ENCODE measurements around the gene TGFBR3L. TPM values are rescaled to one million over a fixed set of nuclear protein-coding genes. Genes with fewer than 3 reads are reported as not detected.

The TGFBR3L gene
- not detected in 2 replicates for total RNA-seq (2012; rRNA removed)
- polyA plus RNA-seq (2012; rRNA removed): 0.94 and 2.2 TPM in 2 replicates
- 3.5 and 4.4 TPM in 2 replicates for polyA plus RNA-seq (2012; cell fraction: cytosol; rRNA removed)
- 1.9 and 3.1 TPM in 2 replicates for polyA plus RNA-seq (2012; cell fraction: nucleus; rRNA removed; ENCODE audit: low replicate concordance)
- Bru-seq, nascent RNA: percentile 19 among the genes with signal in this experiment
- BruChase-seq, experiment 1, labeled RNA remaining after a 6-hour chase: percentile 38 among the genes with signal in this experiment
- percentile 25 among the genes with signal in this experiment for BruChase-seq, experiment 2, labeled RNA remaining after a 2-hour chase
- long read RNA-seq, partial matches to known transcripts: 8 of 10 reads
- long read RNA-seq, other reads (novel, unspliced or antisense): 1 of 10 reads

GRCh38 chr19:7914598-7915045 is at the start of gene TGFBR3L:
Gene TGFBR3L, plus strand, starts transcription at chr19:7914830.
- intact Hi-C loops (cut with micrococcal nuclease): no loop called here
- no peak within 1 kb of the TSS for H3K18ac ChIP-seq (ENCODE audit: low read depth, low read length)
- no peak within 1 kb of the TSS for H3K4me3 ChIP-seq (ENCODE audit: insufficient read depth, low read depth, low read length)
- dilution Hi-C loops (cut with HindIII; ENCODE audit: low sequenced_read_pairs, unreplicated experiment): no loop called here
- no peak within 1 kb of the TSS for H2BK5ac ChIP-seq (ENCODE audit: low read depth, low read length, poor library complexity, severe bottlenecking)
- no peak within 1 kb of the TSS for H3K9ac ChIP-seq (ENCODE audit: low read depth, low read length)
- H3K14ac ChIP-seq (replicated peaks; ENCODE audit: low read depth, low read length): no peak within 1 kb of the TSS
- ChIA-PET CTCF (no interaction called here), POLR2A (ENCODE audit: unreplicated experiment) (no interaction called here)
- peaks cover 11% of the 10 kb centered on the region for H3K27me3 ChIP-seq (ENCODE audit: control insufficient read depth, insufficient read depth, low read length)
- no peak within 1 kb of the TSS for H2BK15ac ChIP-seq (ENCODE audit: low read depth, low read length)
- no peak within 1 kb of the TSS for H3K27ac ChIP-seq (ENCODE audit: insufficient read depth, low read length)
- H3K56ac ChIP-seq (ENCODE audit: extremely low read depth, insufficient read depth, low read length): no peak within 1 kb of the TSS
- H3K23ac ChIP-seq (ENCODE audit: low read depth, low read length): no peak within 1 kb of the TSS
- H3K36me3 ChIP-seq (ENCODE audit: control insufficient read depth, insufficient read depth, low read length): peaks cover 25% of the 10 kb centered on the region
- ATAC-seq (ENCODE audit: low read depth) (no peak), DNase-seq (no peak)
- H2AK9ac ChIP-seq (replicated peaks; ENCODE audit: low read depth, low read length, poor library complexity): peak within 1 kb of the TSS; percentile 89
- peaks cover 2% of the 10 kb centered on the region for H3K9me1 ChIP-seq (ENCODE audit: insufficient read depth, low read length)
- H3K79me1 ChIP-seq (ENCODE audit: low read depth in 1 of 2, low read length in 2 of 2): peaks cover 0 to 6% of the 10 kb centered on the region in 2 experiments; a peak in 2 of 4 replicates
- H3K4me2 ChIP-seq (ENCODE audit: low read depth, low read length): no peak within 1 kb of the TSS; the same call in 1 of the 2 replicates
- no TSS peak for BruUV-seq (replicated peaks)
- no peak within 1 kb of the TSS; the same call in none of the 2 replicates for H2AK5ac ChIP-seq (ENCODE audit: low read depth, low read length)
- H4K5ac ChIP-seq (ENCODE audit: low read depth, low read length): no peak within 1 kb of the TSS
- H4K91ac ChIP-seq (ENCODE audit: insufficient read depth, low read depth, low read length): no peak within 1 kb of the TSS
- in situ Hi-C loops (cut with MboI; ENCODE audit: low sequenced_read_pairs): no loop called here
- no peaks in the 10 kb centered on the region; the same call in 1 of the 2 replicates for H4K20me1 ChIP-seq (ENCODE audit: insufficient read depth, low read length)
- H2AFZ ChIP-seq (replicated peaks; ENCODE audit: low read length, poor library complexity): peak within 1 kb of the TSS; percentile 90
- peaks cover 11% of the 10 kb centered on the region for H3K4me1 ChIP-seq (ENCODE audit: control insufficient read depth, insufficient read depth, low read length)
- no peaks in the 10 kb centered on the region for H3K9me3 ChIP-seq (ENCODE audit: control insufficient read depth, insufficient read depth, low read length)
- H2BK20ac ChIP-seq (ENCODE audit: low read depth, low read length): no peak within 1 kb of the TSS
- TF ChIP-seq NFE2L2 (IDR thresholded peaks at IDR 0.05; ENCODE audit: low read depth, low read length) (no peak), FOS (IDR thresholded peaks at IDR 0.05; ENCODE audit: low read depth, low read length) (no peak), ELK1 (IDR thresholded peaks at IDR 0.05; ENCODE audit: borderline replicate concordance, low read depth, low read length) (no peak), POLR2A (IDR thresholded peaks at IDR 0.05; ENCODE audit: low read depth, low read length) (no peak), SMC3 (IDR thresholded peaks at IDR 0.05; ENCODE audit: low read depth, low read length) (no peak), USF2 (IDR thresholded peaks at IDR 0.05; ENCODE audit: low read depth, low read length) (no peak), BHLHE40 (IDR thresholded peaks at IDR 0.05; ENCODE audit: low read depth, low read length) (no peak), CTCF (conservative IDR thresholded peaks at IDR 0.05; ENCODE audit: low read depth, low read length) (no peak), CEBPB (IDR thresholded peaks at IDR 0.05; ENCODE audit: low read depth, low read length) (no peak)
- no peak within 1 kb of the TSS for H4K8ac ChIP-seq (ENCODE audit: low read depth in 2 of 2, low read length in 2 of 2)
- WGBS, 2 experiments (ENCODE audit: extremely low coverage in 2 of 2, insufficient read length in 1 of 2): 80% methylated on average over 3 of the region's 12 CpGs; no CpG with 5 or more reads in 1 of the 2 experiments
- no peak within 1 kb of the TSS for H2BK120ac ChIP-seq (ENCODE audit: low read depth, low read length)
- no peak within 1 kb of the TSS for H3K4ac ChIP-seq (ENCODE audit: low read depth, low read length)

All from IMR-90 (cell line).